ENCODE results near the gene EHF. TPM values are rescaled to one million over a fixed set of nuclear protein-coding genes. Genes with fewer than 3 reads are reported as not detected.

The EHF gene
- total and polyA plus RNA-seq, 7 donors: 0.04 to 0.20 (median 0.13) TPM; not detected in 1

DNA sequence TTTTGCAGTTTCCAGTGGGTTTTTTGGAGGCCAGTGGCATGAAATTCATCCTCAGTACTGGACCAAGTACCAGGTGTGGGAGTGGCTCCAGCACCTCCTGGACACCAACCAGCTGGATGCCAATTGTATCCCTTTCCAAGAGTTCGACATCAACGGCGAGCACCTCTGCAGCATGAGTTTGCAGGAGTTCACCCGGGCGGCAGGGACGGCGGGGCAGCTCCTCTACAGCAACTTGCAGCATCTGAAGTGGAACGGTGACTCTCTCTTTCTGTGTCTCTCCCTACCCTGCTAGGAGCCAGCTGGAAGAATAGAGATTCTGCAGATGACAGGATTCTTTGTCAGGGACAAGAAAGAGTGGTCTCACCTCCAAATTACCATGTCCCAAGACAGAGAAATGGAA is 25.5 kb downstream of the EHF start:
- Histone ChIP-seq H3K9me3 (no peaks in the 10 kb centered on the region), H3K4me3 (no peak overlapping the region), H3K36me3 (ENCODE audit: insufficient read depth in 1 of 2, low read depth in 1 of 2) (no peaks in the 10 kb centered on the region), H3K27ac (no peak overlapping the region), H3K27me3 (ENCODE audit: insufficient read depth in 3 of 3, low read length in 2 of 3) (no peaks in the 10 kb centered on the region), H3K4me1 (no peaks in the 10 kb centered on the region)
- no peak for TF ChIP-seq CTCF (IDR thresholded peaks at IDR 0.05)
- 75 to 86% (median 84%) methylated on average over 8 of the region's 8 CpGs for WGBS, 3 donors
- no peak for ATAC-seq
- intact Hi-C loops (cut with DNase I): loop anchor here in 1 of 2 donors (5.0 kb wide), 1 partner anchor 54 kb away; no protein-coding TSS in a partner anchor
- DNase-seq: no peak

DNA sequence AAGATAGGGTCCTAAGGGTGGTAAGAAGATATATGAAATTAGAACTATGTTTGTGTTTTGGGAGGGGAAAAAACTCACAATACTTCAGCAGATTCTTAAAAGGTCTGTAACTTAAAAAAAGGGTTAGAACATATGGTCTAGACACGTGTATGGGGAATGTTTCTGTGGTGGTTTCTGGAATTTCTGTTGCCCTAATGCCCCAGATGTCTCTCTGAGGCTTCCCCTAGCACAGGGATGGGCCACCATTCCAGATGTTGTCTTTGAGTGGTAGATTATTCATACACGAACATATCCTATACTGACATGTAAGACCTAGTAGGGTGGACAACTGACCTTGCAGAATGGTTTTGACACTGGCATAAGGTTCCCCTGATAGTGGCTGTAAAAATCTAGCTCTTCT is 26.2 kb downstream of the EHF start:
- Histone ChIP-seq H3K9me3 (no peaks in the 10 kb centered on the region), H3K4me1 (no peaks in the 10 kb centered on the region), H3K4me3 (no peak overlapping the region), H3K27me3 (ENCODE audit: insufficient read depth in 3 of 3, low read length in 2 of 3) (no peaks in the 10 kb centered on the region), H3K36me3 (ENCODE audit: insufficient read depth in 1 of 2, low read depth in 1 of 2) (no peaks in the 10 kb centered on the region), H3K27ac (no peak overlapping the region)
- DNase-seq: no peak
- WGBS, 3 donors: 63 to 73% (median 64%) methylated on average over 2 of the region's 2 CpGs
- TF ChIP-seq CTCF (IDR thresholded peaks at IDR 0.05): no peak
- intact Hi-C loops (cut with DNase I): loop anchor here in 1 of 2 donors (5.0 kb wide), 1 partner anchor 55 kb away; no protein-coding TSS in a partner anchor
- no peak for ATAC-seq

GRCh38 chr11:34647532-34647931 is 26.6 kb downstream of the EHF start:
- no peaks in the 10 kb centered on the region for H3K27me3 ChIP-seq (ENCODE audit: insufficient read depth in 3 of 3, low read length in 2 of 3)
- DNase-seq: no peak
- no peak for ATAC-seq
- no peak overlapping the region for H3K27ac ChIP-seq
- intact Hi-C loops (cut with DNase I): loop anchor here in 1 of 2 donors (5.0 kb wide), 1 partner anchor 55 kb away; no protein-coding TSS in a partner anchor
- WGBS, 3 donors: 81 to 90% (median 86%) methylated on average over 3 of the region's 3 CpGs
- no peak for TF ChIP-seq CTCF (IDR thresholded peaks at IDR 0.05)
- no peaks in the 10 kb centered on the region for H3K4me1 ChIP-seq
- H3K4me3 ChIP-seq: no peak overlapping the region
- no peaks in the 10 kb centered on the region for H3K36me3 ChIP-seq (ENCODE audit: insufficient read depth in 1 of 2, low read depth in 1 of 2)
- no peaks in the 10 kb centered on the region for H3K9me3 ChIP-seq

DNA sequence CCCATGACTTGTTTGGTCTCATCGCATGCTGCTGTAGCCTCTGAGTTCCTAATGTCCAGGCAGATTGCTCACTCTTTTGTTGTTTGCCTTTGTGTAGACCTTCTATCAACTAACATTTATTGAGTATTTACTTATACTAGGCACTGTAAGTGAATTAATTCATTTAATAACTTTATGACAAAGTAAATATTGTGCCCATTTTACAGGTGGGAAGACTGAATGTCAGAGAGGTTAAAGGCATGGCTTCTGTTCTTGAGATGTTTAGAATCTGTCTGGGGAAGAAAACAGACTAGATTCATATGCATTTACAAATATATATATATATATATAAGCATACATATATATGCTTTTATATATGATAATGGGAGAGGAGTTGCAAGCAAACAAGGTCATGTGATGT is 27.1 kb downstream of the EHF start:
- DNase-seq: no peak
- ATAC-seq: no peak
- WGBS, 3 donors: 94 to 100% (median 100%) methylated on average over 1 of the region's 1 CpG
- no peak for TF ChIP-seq CTCF (IDR thresholded peaks at IDR 0.05)
- intact Hi-C loops (cut with DNase I): loop anchor here in 1 of 2 donors (5.0 kb wide), 1 partner anchor 56 kb away; no protein-coding TSS in a partner anchor
- no peak overlapping the region for H3K27ac ChIP-seq
- H3K9me3 ChIP-seq: no peaks in the 10 kb centered on the region
- H3K36me3 ChIP-seq (ENCODE audit: insufficient read depth in 1 of 2, low read depth in 1 of 2): no peaks in the 10 kb centered on the region
- no peaks in the 10 kb centered on the region for H3K27me3 ChIP-seq (ENCODE audit: insufficient read depth in 3 of 3, low read length in 2 of 3)
- H3K4me1 ChIP-seq: no peaks in the 10 kb centered on the region
- no peak overlapping the region for H3K4me3 ChIP-seq

GRCh38 chr11:34649597-34649996 is 28.7 kb downstream of the EHF start:
- intact Hi-C loops (cut with DNase I): loop anchor here in 1 of 2 donors (5.0 kb wide), 1 partner anchor 57 kb away; no protein-coding TSS in a partner anchor
- Histone ChIP-seq H3K27ac (no peak overlapping the region), H3K4me1 (peaks cover 12% of the 10 kb centered on the region), H3K4me3 (no peak overlapping the region), H3K9me3 (no peaks in the 10 kb centered on the region), H3K36me3 (ENCODE audit: insufficient read depth in 1 of 2, low read depth in 1 of 2) (no peaks in the 10 kb centered on the region), H3K27me3 (ENCODE audit: insufficient read depth in 3 of 3, low read length in 2 of 3) (no peaks in the 10 kb centered on the region)
- TF ChIP-seq CTCF (IDR thresholded peaks at IDR 0.05): no peak
- ATAC-seq (no peak), DNase-seq (no peak)
- 57 to 68% (median 66%) methylated on average over 2 of the region's 2 CpGs for WGBS, 3 donors
